Activated naive CD4-positive, alpha-beta T cell treated with Interleukin-2 at 50 U/mL for 16 hours (primary cell): ENCODE measurements around the gene SLC47A2.
"Not testable (repeated sequence)": the region's sequence is repeated elsewhere in the genome, so short reads cannot be mapped to it uniquely, and the experiment has no call there.

Experiments used
- DNase-seq: peaks from one replicate; pipeline ENCODE4 v3.0.0-alpha.2; 2020

The SLC47A2 gene, protein sequence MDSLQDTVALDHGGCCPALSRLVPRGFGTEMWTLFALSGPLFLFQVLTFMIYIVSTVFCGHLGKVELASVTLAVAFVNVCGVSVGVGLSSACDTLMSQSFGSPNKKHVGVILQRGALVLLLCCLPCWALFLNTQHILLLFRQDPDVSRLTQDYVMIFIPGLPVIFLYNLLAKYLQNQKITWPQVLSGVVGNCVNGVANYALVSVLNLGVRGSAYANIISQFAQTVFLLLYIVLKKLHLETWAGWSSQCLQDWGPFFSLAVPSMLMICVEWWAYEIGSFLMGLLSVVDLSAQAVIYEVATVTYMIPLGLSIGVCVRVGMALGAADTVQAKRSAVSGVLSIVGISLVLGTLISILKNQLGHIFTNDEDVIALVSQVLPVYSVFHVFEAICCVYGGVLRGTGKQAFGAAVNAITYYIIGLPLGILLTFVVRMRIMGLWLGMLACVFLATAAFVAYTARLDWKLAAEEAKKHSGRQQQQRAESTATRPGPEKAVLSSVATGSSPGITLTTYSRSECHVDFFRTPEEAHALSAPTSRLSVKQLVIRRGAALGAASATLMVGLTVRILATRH

DNA sequence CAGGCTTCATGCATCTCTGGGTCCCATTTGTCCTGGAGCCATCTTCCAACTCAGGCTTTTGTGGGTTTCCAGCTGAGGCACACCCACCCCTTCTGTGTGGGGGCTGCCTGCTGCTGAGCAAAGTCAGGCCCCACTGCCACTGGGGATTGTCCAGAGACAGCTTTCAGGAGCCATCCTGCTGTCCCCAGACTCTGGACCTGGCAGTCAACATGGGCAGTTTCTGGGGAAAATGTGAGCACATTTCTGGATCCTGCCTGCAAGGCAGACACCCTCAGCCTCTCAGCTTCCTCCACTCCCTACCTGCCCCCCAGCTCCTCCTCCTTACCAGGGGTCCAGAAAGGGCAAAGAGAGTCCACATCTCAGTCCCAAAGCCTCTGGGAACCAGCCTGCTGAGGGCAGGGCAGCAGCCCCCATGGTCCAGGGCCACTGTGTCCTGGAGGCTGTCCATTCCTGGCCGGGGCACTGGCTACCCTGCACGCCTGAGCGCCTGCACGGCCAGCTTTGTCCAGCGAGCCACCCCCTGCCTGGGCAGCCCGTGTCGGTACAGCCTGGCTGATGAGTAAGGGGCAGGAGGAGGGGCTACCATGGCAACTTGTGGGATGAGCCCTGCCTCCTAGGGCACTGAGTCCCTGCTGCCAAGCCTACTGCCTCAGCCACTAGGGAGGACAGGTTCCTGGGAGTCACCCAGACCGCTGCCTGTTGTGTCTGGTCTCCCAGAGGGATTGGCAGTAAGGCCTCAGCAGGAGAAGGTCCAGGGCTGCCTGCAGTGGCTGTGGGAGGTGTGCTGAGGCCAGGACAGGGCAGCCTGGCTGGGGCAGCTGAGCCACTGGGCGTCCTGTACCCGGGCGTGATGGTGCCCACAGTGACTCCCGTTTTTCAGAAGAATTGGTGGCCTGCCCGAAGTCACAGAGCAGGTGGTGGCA is at the start of gene SLC47A2:
TSS of gene SLC47A2 (minus strand) at position 477 of the 923 bp plus-strand sequence. CDS start at position 448, 29 bp downstream.
- DNase-seq, result no peak

DNA sequence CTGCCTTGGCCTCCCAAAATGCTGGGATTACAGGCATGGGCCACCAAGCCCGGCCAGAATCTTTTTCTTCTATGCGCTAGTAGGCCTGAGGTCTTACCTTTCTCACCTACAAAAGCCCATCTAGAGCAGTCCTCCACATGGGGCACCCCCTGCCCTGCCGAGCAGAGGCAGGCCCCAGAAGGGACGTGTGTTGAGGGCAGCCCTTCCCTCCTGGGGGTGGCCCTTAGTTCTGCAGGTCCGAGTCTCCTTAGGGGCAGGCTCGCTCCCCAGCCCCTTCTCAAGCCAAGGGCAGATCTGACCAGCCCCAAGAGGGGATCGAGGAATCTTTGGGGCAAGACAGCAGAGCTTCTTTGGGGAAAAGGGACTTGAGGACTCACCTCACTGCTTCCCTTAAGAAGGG is 49.6 kb upstream of the SLC47A2 start:
- no peak for DNase-seq

DNA sequence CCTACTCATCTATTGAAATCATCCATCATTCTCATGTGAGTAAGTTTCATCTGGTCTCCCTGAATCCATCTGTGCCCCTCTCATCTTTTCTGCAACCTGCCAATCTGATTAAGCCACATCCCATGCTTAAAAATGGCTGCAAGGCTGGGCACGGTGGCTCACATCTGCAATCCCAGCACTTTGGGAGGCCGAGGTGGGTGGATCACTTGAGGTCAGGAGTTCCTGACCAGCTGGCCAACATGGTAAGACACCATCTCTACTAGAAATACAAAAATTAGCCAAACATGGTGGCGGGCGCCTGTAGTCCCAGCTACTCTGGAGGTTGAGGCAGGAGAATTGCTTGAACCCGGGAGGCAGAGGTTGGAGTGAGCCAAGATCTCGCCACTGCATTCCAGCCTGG is 47.6 kb upstream of the SLC47A2 start:
- DNase-seq, result not testable (repeated sequence)

DNA sequence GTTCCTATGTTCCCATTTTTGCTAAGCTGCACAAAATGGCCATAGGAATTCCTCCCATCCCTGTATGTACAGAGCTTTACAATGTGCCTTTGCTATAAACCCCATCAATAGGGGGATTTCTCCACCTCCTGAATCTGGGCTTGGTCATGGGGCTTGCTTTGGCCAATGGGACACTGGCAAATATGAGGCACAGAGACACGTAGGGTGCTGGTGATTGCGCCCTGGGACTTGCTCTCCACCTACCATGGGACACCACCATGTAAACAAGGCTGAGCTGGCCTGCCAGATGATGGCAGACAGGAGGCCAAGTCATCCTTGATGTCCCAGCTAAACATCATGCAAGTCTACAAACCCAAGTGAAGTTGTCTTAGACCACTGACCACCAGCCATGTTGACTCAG is 47.0 kb upstream of the SLC47A2 start:
- no peak for DNase-seq

DNA sequence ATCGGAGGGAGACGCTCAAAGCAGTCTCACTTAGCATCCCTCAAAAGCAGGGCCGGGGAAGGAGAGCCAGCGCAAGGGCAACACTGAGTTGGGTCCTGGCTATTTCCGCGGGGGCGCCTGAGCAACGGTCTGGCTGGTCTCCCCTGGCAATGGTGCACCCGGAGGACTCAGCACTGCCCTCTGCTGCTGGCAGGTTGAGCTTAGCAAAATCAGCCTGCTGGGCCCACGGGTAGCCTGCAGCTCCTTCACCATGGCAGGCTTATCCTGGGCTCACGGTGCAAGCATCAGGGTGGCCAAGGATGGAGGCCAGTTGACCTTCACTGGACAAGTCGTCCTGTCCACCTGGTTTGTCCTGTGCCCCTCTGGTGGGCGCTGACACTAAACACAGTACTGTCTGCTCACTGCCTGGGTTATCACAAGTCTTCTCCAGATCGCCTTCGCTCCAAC is 46.2 kb upstream of the SLC47A2 start:
- DNase-seq, result peak; percentile 59

DNA sequence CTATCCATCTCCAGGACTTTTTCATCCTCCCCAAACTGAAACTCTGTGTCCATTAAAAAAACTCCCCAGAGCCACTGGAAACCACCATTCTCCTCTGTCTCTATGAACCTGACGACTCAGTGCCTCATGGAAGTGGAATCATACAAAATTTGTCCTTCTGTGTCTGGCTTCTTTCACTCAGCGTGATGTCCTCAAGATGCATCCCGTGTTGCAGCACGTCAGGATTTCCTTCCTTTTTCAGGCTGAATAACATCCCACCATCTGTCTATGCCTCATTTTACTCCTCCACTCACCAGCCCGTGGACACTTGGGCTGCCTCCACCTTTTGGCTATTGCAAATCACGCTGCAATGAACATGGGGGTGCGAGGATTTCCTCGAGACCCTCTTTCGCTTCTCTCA is 44.4 kb upstream of the SLC47A2 start:
- no peak for DNase-seq

DNA sequence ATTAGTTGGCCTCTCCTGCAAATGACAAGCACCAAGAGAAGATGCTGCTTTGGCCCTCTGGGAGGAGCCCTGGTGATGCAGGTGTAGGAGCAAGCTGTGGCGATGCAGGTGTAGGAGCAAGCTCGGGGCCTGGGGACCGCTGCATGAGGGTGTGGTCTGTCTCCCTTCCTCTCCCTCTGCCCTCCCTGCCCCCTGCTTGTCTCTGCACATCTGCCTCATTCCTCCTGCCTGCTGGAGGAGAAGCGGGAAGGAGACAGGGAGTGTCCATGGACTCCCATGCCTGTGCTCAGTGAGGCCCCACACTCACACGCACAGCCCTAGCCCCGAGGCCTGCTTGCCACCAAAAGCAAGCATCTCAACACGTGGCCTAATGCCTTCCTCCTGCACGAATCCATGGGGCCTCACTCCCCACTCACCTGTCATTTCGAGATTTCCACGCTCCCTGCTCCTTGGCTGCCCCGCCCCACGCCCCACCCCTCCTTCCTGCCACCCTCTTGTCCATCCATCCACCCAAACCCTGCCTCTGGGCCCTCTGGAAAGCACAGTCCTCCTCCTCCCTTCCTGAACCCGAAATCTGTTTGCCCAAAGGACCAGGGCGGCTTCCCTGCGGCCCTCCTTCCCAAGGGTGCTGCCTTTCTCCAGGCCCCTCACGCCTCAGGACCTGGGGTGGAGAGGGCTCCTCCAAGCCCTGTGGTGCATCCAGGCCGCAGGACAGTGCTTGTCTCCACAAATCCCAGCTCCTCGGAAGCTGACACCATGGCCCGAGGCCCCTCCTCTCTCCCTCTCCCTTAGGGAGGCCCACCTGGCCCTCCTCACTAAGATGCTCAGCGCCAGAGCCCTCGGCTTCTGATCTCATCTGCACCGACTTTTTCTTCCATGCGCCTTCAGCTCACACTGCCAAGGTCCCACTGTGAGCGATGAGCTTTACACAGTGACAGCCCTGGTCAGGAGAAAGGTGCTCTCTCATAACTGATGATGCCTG is 43.5 kb upstream of the SLC47A2 start:
- no peak for DNase-seq

DNA sequence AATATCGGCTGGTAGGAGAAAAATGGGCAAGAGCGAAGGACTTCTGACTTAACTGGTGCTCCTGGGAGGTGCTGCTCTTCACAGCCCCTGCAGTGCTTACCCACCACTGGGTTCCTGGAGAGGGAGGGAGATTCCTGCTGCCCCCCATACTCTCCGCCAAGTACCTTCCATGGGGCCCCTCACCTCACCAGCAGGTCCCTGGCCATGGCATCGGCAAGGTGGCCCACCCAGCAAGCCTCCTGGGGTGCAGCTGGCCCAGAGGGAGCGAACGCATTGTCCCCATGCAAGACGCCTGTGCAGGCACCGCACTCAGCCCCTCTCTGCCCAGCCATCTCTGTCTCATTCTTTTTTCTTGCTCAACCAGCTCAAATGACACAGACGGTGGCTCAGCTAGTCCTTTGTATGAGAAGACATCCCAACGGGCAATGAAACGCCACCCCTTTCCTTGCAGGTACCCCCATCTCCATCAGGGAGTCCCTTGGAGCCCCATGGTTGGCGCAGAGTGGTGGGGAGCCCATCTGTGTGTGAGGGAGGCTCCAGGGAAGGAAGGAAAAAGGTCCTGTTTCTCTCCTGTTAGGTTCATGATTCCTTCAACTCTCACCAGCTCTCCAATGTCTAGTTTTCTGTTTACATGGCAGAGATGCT is 41.3 kb upstream of the SLC47A2 start:
- DNase-seq, result no peak

DNA sequence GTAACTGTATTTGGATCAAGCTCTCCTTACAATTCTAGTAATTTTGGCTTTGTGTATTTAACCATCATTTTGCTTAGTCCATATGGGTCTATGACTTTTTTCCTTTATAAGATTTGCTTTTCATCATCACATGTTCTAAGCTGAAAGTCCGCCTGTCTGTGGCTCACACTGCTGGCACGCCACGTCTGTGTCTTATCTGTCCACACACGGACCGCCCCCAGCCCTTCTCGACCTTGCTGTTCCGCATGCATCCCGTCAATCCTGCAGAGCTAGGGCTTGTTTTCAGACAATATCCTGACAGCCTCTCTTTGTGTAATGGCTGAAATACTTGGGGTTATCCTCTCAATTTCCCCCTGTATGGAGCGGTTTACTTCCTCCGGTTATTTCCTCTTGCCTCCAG is 40.2 kb upstream of the SLC47A2 start:
- no peak for DNase-seq

DNA sequence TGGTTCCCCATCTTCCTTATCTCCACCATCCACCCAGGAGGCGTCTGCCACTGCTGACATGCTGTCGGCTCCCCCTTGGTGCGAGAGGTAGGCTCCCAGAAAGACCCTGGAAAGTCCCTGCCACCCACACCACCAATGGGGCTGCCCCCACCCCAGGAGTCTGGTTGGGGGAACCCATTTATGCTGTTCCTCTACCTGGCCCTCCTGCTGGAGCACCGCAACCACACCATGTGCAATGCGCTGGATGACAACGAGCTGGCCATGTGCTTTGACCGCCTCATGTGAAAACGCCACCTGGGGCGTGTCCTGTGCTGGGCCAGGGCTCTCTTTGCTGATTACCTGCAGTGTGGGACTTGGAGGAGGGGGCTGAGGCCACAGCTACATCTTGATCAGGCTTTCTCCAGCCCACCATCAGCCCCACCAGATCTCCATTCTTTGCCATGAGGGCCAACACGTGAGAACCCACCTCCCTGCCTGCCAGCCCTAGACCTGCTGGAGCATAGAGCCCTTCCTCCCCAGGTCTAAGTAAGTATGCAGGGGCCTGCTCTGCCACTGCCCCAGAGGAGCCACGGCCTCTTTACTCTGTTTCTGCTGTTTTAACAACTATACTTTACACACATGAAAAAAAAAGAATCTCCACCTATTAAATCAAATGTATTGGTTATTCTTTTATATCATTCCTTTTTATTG is 39.6 kb upstream of the SLC47A2 start:
- no peak for DNase-seq

DNA sequence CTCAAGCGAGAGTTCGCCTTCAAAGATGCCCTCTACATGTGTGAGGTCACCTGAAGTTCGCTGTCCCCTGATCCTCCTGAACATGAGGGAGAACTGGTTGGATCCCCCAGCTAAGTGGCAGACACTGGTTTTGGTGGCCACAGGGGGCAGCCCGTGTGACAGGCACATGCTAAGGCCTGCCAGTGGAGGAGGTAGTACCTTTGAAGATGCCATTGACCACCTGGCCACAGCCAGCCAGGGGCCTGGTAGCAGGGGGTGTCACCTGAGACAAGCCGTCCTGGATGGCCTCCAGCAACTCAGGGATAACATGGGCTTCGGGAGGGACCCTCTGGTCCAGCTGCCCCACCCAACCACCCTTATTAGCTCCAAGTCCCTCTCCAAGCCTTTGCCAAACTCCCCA is 39.0 kb upstream of the SLC47A2 start:
- no peak for DNase-seq

DNA sequence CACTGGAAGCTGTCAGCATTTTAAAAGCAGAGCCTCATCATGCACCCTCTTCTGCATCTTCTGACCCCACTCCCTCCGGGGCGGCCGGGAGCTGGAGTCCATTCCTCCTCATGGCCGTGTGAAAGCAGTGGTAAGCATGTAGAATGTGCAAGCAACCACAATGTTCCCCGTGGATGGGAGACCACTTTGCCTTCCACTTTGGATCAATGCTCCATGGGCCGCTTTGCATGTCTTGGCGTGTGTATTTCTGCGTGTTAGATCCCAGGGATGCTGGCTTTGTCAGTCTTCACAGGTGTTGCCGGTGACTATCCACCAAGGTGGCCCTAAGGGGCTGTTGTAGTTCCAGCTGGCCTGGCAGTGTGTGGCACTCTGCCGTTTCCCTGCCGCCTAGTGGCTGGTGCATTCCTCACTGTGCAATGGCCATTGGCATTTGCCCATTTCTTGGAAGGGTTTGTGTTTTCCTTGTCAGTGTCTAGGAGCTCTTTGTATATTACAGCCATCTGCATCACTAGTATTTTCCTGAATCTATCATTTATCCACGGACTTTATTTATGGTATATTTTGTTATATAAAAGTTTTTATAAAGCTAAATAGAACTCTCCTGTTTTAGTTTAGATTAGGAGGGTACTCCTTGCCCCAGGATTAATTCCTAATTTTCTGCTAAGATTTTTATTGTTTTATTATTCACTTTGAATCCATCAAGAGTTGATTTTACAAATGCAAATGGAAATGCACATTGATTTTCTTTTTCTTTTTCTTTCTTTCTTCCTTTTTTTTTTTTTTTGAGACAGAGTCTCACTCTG is 37.5 kb upstream of the SLC47A2 start:
- DNase-seq, result no peak

DNA sequence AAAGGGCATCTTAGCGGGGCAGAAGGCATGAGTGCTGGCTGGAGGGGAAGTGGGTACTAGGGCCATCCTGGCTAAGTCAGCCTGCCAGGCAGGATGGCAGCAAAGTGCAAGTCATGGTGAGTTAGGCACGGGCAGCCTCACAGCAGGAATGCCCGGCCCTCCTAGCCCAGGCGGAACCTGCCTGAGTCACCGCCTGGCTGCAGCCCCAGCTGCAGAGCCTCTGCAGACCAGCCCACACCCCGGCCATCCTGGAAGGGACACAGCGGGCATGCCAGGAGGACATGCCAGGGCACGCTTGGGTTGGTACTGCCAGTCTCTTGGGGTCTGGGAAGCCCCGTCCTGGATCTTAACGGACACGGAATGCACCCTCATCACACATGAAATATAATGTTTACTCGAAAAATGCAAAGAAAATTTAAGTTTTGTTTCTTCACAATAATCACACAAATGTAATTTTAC is 36.7 kb upstream of the SLC47A2 start:
- no peak for DNase-seq

DNA sequence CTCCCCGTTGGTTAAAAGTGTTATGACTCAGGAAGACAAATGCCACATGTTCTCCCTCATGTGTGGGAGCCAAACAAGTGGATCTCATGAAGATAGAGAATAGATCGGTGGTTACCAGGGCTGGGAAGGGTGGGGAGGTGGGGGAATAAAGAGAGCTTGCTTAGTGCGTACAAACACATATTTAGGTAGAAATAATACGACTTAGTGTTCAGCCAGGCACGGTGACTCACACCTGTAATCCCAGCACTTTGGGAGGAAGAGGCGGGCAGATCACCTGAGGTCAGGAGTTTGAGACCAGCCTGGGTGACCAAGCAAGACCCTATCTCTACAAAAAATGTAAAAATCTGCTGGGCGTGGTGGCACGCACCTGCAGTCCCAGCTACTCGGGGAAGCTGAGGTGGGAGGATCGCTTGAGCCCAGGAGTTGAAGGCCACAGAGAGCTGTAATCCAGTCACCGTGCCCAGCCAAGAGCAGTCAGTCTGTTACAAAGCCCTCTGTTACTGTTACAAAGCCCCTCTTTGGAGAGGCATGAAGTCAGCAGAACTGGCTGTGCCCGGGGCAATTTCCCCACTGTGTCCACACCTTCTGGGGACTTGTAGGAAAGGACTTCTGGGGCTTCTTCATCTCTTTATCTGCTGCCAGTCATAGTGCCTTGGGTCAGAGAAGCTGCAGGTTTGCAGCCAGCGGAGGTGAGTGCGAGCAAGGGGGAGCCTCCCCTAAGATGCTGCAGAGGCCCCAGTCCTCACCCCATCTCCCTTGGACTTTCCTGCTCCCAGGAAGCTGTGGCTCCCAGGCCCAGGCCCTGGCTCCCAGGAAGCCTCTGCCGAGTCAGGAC is 36.0 kb upstream of the SLC47A2 start:
- DNase-seq, result no peak

DNA sequence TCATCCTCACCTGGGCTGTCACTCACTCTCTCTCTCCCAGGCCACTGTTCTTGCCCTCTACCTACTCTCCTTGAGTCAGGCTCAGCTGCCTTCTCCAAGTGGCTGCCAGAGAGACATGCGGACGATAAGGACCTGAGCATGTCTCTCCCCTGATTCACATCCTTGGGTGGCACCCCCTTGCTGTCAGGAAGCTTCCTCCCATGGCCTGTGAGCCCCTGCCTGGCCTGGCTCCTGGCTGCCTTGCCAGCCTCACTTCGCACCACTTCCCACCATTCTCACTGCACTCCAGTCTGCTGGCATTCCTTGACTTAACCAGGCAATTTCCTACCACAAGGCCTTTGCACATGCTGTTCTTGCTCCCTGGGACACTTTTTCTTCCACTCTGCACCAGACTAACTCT is 34.5 kb upstream of the SLC47A2 start:
- DNase-seq, result no peak

DNA sequence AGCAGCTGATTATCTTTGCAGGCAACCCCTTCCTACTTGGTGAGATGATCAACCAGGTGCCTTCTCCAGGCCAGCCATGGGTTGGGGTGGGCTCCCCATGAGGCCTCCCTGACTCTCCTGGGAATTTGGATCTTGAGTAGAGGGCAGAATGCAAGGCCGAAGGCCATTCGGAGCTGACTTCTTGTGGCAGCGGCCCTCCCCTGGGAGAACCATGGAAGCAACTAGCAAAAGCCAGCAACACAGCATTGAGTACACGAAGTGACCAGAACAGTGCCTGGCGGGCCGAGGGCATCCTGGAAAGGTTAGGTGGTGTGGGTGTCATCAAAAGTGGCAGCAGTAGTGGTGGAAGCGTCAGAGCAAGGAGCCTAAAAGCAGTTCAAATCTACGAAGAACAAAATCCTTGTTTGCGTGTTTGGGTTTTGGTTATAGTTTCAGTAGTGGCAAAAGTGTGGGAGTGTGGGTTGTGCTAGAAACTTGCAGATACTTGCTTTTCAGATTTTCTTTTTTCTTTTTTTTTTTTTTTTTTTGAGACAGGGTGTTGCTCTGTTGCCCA is 33.7 kb upstream of the SLC47A2 start:
- no peak for DNase-seq

DNA sequence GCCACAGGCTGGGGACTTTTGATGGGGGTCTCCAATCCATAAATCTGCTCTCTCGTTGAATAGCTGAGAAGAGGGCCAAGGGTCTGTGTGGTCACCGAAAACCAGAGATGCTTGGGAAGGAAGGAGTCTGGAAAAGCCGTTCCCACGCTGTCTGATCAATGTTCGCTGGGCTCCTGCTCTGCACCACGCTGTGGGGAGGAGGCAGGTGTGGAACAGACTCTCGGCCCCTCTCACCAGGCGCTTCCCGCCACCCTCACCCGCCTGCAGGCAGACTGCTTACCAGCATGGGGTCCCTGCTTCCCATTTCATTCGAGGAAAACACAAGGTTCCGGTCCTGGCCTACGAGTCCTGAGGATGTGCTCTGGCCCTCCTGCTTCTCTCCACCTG is 32.4 kb upstream of the SLC47A2 start:
- no peak for DNase-seq

DNA sequence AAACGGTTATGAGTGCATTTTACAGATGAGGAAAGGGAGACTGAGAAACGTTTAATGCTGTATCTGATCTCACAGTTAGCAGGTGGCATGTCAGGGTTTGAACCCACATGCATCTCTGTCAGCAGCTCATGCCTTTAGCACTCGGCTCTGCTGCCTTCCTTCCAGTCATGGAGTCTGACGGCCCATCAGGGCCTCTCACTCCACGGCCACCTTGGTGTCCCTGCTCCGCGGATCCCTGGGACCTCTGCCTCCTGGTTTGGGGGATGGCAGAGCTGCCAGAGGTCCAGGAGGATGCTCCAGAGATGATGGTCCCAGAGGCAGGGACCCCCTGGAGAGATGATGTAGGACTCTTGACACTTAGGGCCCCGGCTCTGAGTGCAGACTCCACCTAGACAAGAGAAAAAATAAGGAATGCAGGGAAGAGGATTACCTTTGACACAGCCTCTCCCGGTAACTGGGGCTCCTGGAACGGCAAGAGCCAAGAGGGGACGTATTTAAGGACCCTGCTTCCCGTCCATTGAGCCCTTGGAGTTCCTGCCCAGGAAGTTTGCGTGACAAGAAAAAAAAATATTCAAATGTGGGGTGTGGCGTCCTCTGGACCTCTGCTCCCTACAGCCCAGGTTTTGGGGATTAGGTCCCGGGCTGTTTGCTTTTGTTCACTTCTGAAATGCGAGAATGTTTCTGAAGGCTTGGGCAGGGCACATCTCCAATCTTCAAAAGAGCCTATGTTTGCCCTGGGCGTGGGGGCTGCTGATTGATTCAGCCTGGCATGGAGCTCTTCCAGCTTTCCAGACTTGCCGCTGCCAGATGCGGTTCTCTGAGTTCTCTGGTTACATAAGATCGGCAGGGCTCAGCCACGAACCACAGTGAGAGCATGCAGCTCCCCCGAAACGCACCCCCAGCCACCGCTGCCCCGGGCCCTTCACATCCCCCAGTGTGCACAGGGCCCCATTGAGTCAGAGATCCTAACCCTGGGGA is 31.7 kb upstream of the SLC47A2 start, which contains the start of gene ALDH3A1:
TSS of gene ALDH3A1 (minus strand) at position 470 of the 978 bp plus-strand sequence. CDS start 3,169 bp downstream, outside the sequence.
- DNase-seq, result no peak
